Measurements from ENCODE around the gene ABCC5.

ABCC5 gene

DNA sequence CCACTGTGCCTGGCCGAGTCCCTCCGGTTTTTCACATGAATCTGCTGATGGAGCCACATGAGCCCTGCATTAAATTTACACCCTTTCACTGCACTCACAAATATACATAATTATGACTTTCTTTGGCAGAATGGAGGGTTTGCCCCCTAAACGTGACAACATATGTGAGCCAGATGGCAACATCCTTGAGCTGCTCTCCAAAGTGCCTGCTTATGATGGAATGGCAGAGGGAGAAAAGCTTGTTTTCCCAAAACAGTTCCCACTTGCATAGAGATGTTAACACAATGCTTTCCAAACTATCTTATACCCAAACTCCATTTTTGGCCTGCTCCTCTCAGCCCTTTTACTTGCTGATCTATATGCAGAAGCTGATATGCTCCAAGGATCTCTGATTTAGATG is 54.9 kb downstream of the ABCC5 start:
- Mint-ChIP-seq H3K4me1 (no peaks in the 10 kb centered on the region), H3K9me3 (no peaks in the 10 kb centered on the region), H3K4me3 (no peak overlapping the region), H3K36me3 (peaks cover 56% of the 10 kb centered on the region), H3K27me3 (no peaks in the 10 kb centered on the region), H3K27ac (no peak overlapping the region)
- ATAC-seq, result no peak

GRCh38 chr3:183959214-183959613 is 58.5 kb downstream of the ABCC5 start:
- no peak for ATAC-seq
- H3K27ac Mint-ChIP-seq, result no peak overlapping the region
- H3K9me3 Mint-ChIP-seq, result no peaks in the 10 kb centered on the region
- peaks cover 40% of the 10 kb centered on the region for H3K36me3 Mint-ChIP-seq
- H3K27me3 Mint-ChIP-seq, result no peaks in the 10 kb centered on the region
- no peaks in the 10 kb centered on the region for H3K4me1 Mint-ChIP-seq
- H3K4me3 Mint-ChIP-seq, result no peak overlapping the region

DNA sequence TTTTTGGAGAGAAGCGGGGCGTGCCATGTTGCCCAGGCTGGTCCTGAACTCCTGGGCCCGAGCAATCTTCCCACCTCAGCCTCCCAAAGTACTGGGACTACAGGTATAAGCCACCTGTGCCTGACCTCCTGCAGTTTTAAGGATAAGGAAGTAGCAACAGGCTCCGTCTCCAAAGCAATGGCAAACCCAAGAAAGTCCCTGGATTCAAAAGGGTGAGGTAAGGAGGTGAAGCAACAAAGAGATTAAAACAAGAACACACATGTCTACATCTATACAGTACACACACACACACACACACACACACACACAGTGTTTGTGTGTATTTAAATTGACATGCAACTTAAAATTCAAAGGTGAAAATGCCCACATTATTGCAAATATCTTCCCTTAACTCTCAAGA is 58.9 kb downstream of the ABCC5 start:
- no peak overlapping the region for H3K27ac Mint-ChIP-seq

DNA sequence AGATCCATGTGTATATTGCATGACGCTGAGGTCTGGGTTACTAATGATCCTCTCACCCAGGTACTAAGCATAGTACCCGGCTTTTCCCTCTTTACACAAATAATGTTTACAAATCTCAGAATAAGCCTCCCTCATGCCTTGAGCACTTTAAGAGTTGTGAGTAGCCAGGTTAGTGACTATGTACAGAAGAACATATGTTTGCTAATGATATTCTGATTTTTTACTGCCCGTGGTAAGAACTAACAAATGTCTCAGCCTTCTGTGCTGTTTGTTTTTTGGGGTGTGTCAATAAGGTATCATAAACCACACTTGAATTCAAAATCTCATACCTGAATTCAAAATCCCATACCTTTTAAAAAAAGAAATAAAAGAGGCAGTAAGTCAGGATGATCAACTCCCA is 59.5 kb downstream of the ABCC5 start:
- Mint-ChIP-seq H3K4me3 (no peak overlapping the region), H3K4me1 (no peaks in the 10 kb centered on the region), H3K9me3 (no peaks in the 10 kb centered on the region), H3K27me3 (no peaks in the 10 kb centered on the region), H3K36me3 (peaks cover 38% of the 10 kb centered on the region), H3K27ac (no peak overlapping the region)
- no peak for ATAC-seq

More for the DNA sequence above, 58.9 kb downstream of the ABCC5 start:
- ATAC-seq, result no peak
- no peaks in the 10 kb centered on the region for H3K4me1 Mint-ChIP-seq
- H3K27me3 Mint-ChIP-seq, result no peaks in the 10 kb centered on the region
- no peak overlapping the region for H3K4me3 Mint-ChIP-seq
- no peaks in the 10 kb centered on the region for H3K9me3 Mint-ChIP-seq
- peaks cover 36% of the 10 kb centered on the region for H3K36me3 Mint-ChIP-seq

- Mint-ChIP-seq H3K36me3 (peaks cover 54% of the 10 kb centered on the region), H3K4me1 (no peaks in the 10 kb centered on the region), H3K4me3 (no peak overlapping the region), H3K27ac (no peak overlapping the region), H3K9me3 (no peaks in the 10 kb centered on the region), H3K27me3 (no peaks in the 10 kb centered on the region)
- no peak for ATAC-seq
These were observed 62.8 kb downstream of the ABCC5 start for GRCh38 chr3:183954875-183955274.

- H3K27ac Mint-ChIP-seq, result no peak overlapping the region
- no peak overlapping the region for H3K4me3 Mint-ChIP-seq
- no peak for ATAC-seq
- H3K36me3 Mint-ChIP-seq, result peaks cover 52% of the 10 kb centered on the region
- H3K9me3 Mint-ChIP-seq, result no peaks in the 10 kb centered on the region
- H3K27me3 Mint-ChIP-seq, result no peaks in the 10 kb centered on the region
- no peaks in the 10 kb centered on the region for H3K4me1 Mint-ChIP-seq
These were observed 64.1 kb downstream of the ABCC5 start for GRCh38 chr3:183953471-183954070.

DNA sequence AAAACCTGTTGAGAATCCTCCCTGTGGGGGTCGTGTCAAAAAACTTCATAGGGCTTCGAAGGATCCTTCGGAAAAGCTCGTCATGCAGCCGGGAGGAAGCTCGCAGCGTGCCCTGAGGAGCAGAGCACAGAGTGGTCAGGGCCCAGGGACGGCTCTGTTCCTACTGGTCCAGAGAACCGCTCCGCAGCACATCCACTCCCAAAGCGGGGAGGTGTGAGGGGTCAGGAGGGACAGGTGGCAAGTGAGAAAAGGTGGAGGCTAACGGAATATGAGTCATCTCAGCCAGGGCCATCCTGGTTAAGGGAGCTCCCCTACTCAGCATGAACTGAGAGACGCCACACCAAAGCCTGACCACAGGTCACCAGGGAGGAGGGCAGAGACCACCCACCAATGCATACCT is 66.2 kb downstream of the ABCC5 start:
- ATAC-seq, result no peak
- Mint-ChIP-seq H3K27me3 (no peaks in the 10 kb centered on the region), H3K4me1 (no peaks in the 10 kb centered on the region), H3K27ac (no peak overlapping the region), H3K9me3 (no peaks in the 10 kb centered on the region), H3K36me3 (peaks cover 62% of the 10 kb centered on the region), H3K4me3 (no peak overlapping the region)

DNA sequence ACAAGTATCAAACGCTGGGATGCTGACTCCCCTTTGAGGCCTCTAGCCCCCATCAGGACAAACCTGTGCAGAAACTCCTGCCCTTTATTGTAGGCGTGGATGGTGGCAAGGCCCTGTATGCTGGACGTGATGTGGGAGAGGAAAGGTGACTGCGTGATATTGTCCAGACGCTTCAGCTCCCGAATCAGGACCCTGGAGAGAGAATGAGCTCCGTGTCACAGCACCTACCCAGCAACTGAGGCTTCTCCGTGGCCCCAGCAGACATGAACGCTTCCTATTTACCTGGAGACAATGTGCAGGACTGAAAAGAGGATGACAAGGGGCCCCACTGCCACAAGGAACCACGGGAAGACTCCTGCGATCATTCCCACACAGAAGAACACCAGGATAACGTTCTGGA is 68.0 kb downstream of the ABCC5 start:
- Mint-ChIP-seq H3K27me3 (no peaks in the 10 kb centered on the region), H3K4me1 (no peaks in the 10 kb centered on the region), H3K27ac (no peak overlapping the region), H3K4me3 (no peak overlapping the region), H3K9me3 (no peaks in the 10 kb centered on the region), H3K36me3 (peaks cover 74% of the 10 kb centered on the region)
- no peak for ATAC-seq

DNA sequence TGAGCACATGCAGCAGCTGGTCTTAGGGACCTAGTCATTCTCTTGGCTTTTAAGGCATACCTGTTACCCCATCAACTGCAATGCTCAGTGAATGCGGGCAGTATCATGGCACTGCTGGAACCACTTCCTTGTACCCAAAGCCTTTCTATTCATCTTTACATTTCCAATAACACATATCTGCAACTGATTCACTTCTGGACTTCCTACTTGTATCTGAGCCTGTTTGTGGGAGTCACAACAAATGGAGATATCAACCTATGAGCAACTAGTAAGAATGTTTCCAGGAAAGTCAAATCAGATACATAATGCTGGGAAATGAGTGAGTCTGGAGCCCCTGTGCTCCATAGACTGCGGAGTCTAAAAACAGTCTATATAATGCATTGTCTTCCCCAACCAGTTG is 71.6 kb downstream of the ABCC5 start:
- no peak for ATAC-seq
- Mint-ChIP-seq H3K27ac (no peak overlapping the region), H3K9me3 (no peaks in the 10 kb centered on the region), H3K27me3 (no peaks in the 10 kb centered on the region), H3K4me1 (no peaks in the 10 kb centered on the region), H3K4me3 (no peak overlapping the region), H3K36me3 (peaks cover 64% of the 10 kb centered on the region)

- no peak overlapping the region for H3K27ac Mint-ChIP-seq
- peaks cover 56% of the 10 kb centered on the region for H3K36me3 Mint-ChIP-seq
- H3K4me3 Mint-ChIP-seq, result no peak overlapping the region
- H3K9me3 Mint-ChIP-seq, result no peaks in the 10 kb centered on the region
- no peaks in the 10 kb centered on the region for H3K4me1 Mint-ChIP-seq
- no peaks in the 10 kb centered on the region for H3K27me3 Mint-ChIP-seq
- ATAC-seq, result no peak
These were observed 72.9 kb downstream of the ABCC5 start for GRCh38 chr3:183944775-183945174.

DNA sequence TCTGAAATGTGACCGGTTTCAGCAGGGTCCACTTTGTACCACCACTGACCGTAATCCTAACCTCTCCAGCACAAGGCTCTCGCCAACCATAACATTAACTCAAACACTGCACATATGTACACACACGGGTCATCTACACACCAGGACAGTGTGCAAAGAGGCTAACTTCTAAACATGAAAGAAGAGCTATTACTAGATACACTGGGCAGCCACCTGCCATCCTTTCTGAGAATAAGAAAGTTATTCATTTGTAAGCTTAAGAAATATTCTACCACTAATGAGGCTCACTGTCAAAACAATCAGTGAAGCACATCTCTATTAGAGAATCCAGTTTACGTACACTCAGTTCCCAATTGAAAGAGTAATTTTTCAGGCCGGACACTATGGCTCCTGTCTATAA is 73.9 kb downstream of the ABCC5 start:
- no peak for ATAC-seq
- H3K4me1 Mint-ChIP-seq, result no peaks in the 10 kb centered on the region
- peaks cover 53% of the 10 kb centered on the region for H3K36me3 Mint-ChIP-seq
- no peaks in the 10 kb centered on the region for H3K9me3 Mint-ChIP-seq
- H3K4me3 Mint-ChIP-seq, result no peak overlapping the region
- no peaks in the 10 kb centered on the region for H3K27me3 Mint-ChIP-seq
- no peak overlapping the region for H3K27ac Mint-ChIP-seq

DNA sequence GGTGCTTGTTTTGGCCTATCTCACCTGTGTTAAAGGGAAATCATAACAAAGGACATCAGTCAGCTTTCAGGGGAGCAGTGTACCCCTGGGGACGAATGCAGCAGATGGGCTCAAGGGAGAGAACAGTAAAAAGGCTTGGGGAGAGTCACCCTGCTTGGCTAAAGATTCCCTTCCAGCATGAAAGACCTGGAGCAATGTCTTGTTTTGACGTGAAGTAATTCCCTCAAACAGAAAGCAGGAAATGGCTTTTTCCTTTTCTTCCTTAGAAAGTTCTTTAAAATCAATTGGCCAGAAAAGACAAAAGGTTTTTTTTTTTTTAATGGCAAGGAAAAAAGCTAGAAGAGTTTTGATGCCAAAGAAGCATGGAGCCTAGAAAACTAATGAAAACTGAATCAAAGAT is 76.5 kb downstream of the ABCC5 start:
- ATAC-seq, result no peak
- H3K4me1 Mint-ChIP-seq, result no peaks in the 10 kb centered on the region
- no peak overlapping the region for H3K4me3 Mint-ChIP-seq
- no peak overlapping the region for H3K27ac Mint-ChIP-seq
- no peaks in the 10 kb centered on the region for H3K9me3 Mint-ChIP-seq
- H3K36me3 Mint-ChIP-seq, result peaks cover 53% of the 10 kb centered on the region
- H3K27me3 Mint-ChIP-seq, result no peaks in the 10 kb centered on the region

GRCh38 chr3:183937601-183938286 is 79.9 kb downstream of the ABCC5 start:
- Mint-ChIP-seq H3K27me3 (no peaks in the 10 kb centered on the region), H3K4me1 (no peaks in the 10 kb centered on the region), H3K36me3 (peaks cover 37% of the 10 kb centered on the region), H3K9me3 (no peaks in the 10 kb centered on the region), H3K27ac (peak overlapping the region; percentile 39), H3K4me3 (no peak overlapping the region)
- peak; percentile 59 for ATAC-seq

DNA sequence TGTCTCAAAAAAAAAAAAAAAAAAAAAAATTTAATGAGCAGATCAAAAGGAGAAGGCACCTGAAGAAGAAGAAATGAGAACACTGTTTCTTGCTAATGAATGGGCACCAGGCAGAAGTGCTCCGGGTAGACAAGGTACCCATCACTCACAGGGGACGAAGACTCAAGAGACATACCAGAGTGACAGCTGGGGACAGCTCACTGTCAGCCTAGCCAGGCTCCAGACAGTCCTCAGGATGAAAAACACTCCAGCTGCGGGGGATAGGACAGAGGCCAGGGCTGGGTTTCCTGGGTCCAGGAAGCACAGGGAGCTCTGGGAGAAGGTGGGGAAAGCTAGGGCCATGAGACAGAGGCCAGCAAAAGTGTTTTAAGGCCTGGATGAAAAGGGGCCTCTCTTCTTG is 84.5 kb downstream of the ABCC5 start:
- no peak for ATAC-seq
- peaks cover 30% of the 10 kb centered on the region for H3K36me3 Mint-ChIP-seq
- no peaks in the 10 kb centered on the region for H3K9me3 Mint-ChIP-seq
- H3K27me3 Mint-ChIP-seq, result no peaks in the 10 kb centered on the region
- H3K27ac Mint-ChIP-seq, result no peak overlapping the region
- H3K4me1 Mint-ChIP-seq, result no peaks in the 10 kb centered on the region
- no peak overlapping the region for H3K4me3 Mint-ChIP-seq

- Mint-ChIP-seq H3K9me3 (no peaks in the 10 kb centered on the region), H3K27me3 (no peaks in the 10 kb centered on the region), H3K4me1 (no peaks in the 10 kb centered on the region)
These were observed 85.8 kb downstream of the ABCC5 start for GRCh38 chr3:183931881-183932280.

DNA sequence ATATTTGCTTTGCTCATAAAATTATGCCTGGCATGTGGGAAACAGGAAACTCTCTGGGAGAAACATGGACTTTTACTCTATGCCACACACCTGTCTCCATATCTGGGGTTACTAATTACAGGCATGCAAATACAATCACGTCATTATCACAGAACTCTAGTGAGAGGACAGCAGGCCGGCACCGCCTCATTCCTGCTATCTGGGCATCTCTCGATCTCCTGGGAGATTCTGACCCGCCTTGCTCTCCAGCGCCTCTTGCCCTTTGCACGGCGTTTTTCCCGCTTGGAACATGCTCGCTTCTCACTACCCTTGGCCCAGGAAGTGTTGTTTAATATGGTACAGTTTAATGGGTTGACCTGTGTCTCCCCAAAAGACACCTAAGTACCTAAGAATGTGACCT is 87.6 kb downstream of the ABCC5 start:
- peaks cover 21% of the 10 kb centered on the region for H3K36me3 Mint-ChIP-seq
- no peak overlapping the region for H3K27ac Mint-ChIP-seq
- no peaks in the 10 kb centered on the region for H3K9me3 Mint-ChIP-seq
- H3K4me3 Mint-ChIP-seq, result no peak overlapping the region
- no peaks in the 10 kb centered on the region for H3K4me1 Mint-ChIP-seq
- H3K27me3 Mint-ChIP-seq, result no peaks in the 10 kb centered on the region
- ATAC-seq, result no peak

More at GRCh38 chr3:183931881-183932280, 85.8 kb downstream of the ABCC5 start:
- ATAC-seq, result no peak
- H3K36me3 Mint-ChIP-seq, result peaks cover 23% of the 10 kb centered on the region
- no peak overlapping the region for H3K4me3 Mint-ChIP-seq
- H3K27ac Mint-ChIP-seq, result no peak overlapping the region

All from stimulated activated memory B cell treated with anti-CD40 and anti-IgM and Interleukin-4, amounts not matched to agents 10 μg/mL and 1 μg/mL and 100 μg/mL, for 72 hours (primary cell).